22Rv1 (cell line): Measurements from ENCODE around the gene DMRTB1.

Experiments
- ZFX ChIP-seq: fragments of 450-650 bp; IDR thresholded peaks from 2 replicates; pipeline ENCODE4 v1.6.1; 2017; ENCODE audit warnings: antibody characterized with exemption, borderline replicate concordance
- TF ChIP-seq, protein P1 (sequence below): fragments of 450-650 bp; IDR thresholded peaks from 2 replicates; pipeline ENCODE4 v1.5.1; 2017; ENCODE audit warnings: mild to moderate bottlenecking

DNA sequence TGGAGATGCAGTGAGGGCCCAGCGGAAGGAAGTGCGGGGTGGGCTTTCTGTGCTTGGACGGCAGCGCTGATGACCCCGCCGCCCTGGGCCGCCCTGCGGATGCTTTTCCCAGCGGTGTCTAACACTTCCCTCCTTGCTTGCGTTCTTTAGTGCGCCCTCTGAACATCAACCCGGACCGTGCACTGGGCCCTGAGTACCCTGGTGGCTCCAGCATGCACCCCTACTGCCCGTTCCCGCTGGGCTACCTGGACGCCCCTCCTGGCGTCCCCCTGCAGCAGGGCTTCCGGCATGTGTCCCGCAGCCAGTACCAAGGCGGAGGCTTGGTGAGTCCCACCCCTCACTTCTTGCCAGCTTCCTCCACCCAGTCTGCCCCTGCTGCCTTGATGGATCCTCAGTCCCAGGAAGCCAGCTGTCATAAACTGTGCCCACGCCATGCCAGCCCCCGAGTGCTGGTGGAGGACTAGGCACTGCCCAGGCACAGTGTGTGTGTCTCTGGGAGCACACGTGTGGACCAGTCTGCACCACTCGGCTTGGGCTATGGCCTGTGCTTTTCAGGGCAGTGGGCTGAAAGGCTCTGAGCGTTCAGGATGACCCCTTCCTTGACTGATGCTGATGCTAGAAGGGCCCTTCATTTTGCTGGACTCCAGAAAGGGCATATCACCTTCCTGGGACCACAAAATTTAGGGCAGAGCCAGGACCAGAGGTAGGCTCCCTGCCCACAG lies 2.3 kb downstream of the DMRTB1 start:
- TF ChIP-seq, protein P1, sequence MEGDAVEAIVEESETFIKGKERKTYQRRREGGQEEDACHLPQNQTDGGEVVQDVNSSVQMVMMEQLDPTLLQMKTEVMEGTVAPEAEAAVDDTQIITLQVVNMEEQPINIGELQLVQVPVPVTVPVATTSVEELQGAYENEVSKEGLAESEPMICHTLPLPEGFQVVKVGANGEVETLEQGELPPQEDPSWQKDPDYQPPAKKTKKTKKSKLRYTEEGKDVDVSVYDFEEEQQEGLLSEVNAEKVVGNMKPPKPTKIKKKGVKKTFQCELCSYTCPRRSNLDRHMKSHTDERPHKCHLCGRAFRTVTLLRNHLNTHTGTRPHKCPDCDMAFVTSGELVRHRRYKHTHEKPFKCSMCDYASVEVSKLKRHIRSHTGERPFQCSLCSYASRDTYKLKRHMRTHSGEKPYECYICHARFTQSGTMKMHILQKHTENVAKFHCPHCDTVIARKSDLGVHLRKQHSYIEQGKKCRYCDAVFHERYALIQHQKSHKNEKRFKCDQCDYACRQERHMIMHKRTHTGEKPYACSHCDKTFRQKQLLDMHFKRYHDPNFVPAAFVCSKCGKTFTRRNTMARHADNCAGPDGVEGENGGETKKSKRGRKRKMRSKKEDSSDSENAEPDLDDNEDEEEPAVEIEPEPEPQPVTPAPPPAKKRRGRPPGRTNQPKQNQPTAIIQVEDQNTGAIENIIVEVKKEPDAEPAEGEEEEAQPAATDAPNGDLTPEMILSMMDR, result no peak
- no peak for TF ChIP-seq ZFX
